ENCODE results near the gene UBQLN4. TPM values are rescaled to one million over a fixed set of nuclear protein-coding genes. Genes with fewer than 3 reads are reported as not detected.
A peak's percentile ranks its signal among the peaks of the same experiment; 100 is the strongest.

Gene UBQLN4
- 20.8 and 33.2 TPM in 2 replicates for total RNA-seq (2014; rRNA removed; shearing (Covaris generic))
- total RNA-seq (2022), result 37.1 and 40.3 TPM in 2 replicates
- Bru-seq, nascent RNA, result percentile 54 among the genes with signal in this experiment
- percentile 81 among the genes with signal in this experiment for BruChase-seq, experiment 1, labeled RNA remaining after a 6-hour chase
- BruChase-seq, experiment 2, labeled RNA remaining after a 2-hour chase, result percentile 73 among the genes with signal in this experiment
- long read RNA-seq, transcript UBQLN4-201 (11 exons, 3,576 nt), result major isoform, 60 of 91 reads
- long read RNA-seq, partial matches to known transcripts, result 11 of 91 reads
- long read RNA-seq, other reads (novel, unspliced or antisense), result 20 of 91 reads

DNA sequence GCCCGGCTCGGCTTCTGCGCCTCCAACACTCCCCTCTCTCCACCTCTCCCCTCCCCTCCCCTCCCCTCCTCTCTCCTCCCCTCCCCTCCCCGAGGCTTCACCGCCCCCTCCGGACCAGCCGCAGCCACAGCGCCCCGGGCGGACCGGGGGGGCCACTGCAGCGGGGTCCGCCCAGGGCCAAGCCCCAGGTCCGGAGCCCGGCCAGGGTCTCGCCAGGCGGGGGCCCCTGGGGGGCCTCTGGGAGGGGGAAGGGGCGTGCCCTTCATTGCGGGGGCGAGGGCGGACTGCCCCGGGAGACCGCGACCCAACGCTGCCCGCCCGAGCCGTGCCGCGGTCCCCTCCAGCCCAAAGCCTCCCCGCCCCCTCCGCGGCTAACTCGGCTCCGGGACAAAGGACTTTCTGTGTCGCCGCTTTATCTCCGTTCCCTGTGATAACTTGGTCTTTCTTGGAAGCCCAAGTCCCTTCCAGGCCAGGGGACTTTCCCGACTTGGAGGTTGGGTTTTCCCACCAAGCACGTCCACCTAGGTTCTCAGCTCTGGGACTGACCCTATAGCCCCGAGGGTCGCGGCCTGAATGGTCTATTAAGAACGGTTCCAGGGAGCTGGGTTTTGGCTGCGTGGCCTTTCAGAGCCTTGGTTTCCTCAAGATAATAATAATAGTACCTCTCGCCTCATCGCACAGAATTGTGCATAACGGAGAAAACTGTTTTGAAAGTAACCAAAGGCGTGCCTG, at the start of gene UBQLN4:
UBQLN4 (minus strand) TSS at position 31 of the 732 bp plus-strand sequence. CDS start 97 bp downstream, outside the sequence.
- H3K27ac ChIP-seq (ENCODE audit: low read depth, low read length, poor library complexity, severe bottlenecking), result peak within 1 kb of the TSS; percentile 86
- BruUV-seq (replicated peaks), result TSS peak; percentile 99
- no peaks in the 10 kb centered on the region for H3K9me3 ChIP-seq (ENCODE audit: low read length)
- peaks cover 21% of the 10 kb centered on the region for H3K4me1 ChIP-seq (ENCODE audit: insufficient read depth, low read length, poor library complexity, severe bottlenecking)
- intact Hi-C loops (cut with micrococcal nuclease; ENCODE audit: unreplicated experiment), result loop anchor here (2.0 kb wide), 2 partner anchors 33 to 119 kb away; partner anchors contain the start of genes KHDC4 and SSR2
- H3K36me3 ChIP-seq (ENCODE audit: insufficient read depth, low read length), result peaks cover 19% of the 10 kb centered on the region
- TF ChIP-seq, protein P1, sequence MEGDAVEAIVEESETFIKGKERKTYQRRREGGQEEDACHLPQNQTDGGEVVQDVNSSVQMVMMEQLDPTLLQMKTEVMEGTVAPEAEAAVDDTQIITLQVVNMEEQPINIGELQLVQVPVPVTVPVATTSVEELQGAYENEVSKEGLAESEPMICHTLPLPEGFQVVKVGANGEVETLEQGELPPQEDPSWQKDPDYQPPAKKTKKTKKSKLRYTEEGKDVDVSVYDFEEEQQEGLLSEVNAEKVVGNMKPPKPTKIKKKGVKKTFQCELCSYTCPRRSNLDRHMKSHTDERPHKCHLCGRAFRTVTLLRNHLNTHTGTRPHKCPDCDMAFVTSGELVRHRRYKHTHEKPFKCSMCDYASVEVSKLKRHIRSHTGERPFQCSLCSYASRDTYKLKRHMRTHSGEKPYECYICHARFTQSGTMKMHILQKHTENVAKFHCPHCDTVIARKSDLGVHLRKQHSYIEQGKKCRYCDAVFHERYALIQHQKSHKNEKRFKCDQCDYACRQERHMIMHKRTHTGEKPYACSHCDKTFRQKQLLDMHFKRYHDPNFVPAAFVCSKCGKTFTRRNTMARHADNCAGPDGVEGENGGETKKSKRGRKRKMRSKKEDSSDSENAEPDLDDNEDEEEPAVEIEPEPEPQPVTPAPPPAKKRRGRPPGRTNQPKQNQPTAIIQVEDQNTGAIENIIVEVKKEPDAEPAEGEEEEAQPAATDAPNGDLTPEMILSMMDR (conservative IDR thresholded peaks at IDR 0.05; ENCODE audit: low read length), result peak; percentile 63
- TF ChIP-seq EZH2phosphoT487 (IDR thresholded peaks at IDR 0.05; ENCODE audit: borderline replicate concordance, low read depth, low read length), result no peak
- peak within 1 kb of the TSS; percentile 95 for H3K4me2 ChIP-seq (ENCODE audit: low read length)
- CTCF ChIA-PET (ENCODE audit: unreplicated experiment), result interaction anchor here (0.6 kb wide), 3 partner anchors 9 to 64 kb away, joined by 5 to 7 read pairs (median 6); no protein-coding TSS in a partner anchor
- peak within 1 kb of the TSS; percentile 59 for H2AFZ ChIP-seq (ENCODE audit: low read length)
- H3K79me2 ChIP-seq (ENCODE audit: insufficient read depth, low read depth, low read length), result peaks cover 21% of the 10 kb centered on the region; the same call in 1 of the 2 replicates
- no peaks in the 10 kb centered on the region for H4K20me1 ChIP-seq (ENCODE audit: insufficient read depth, low read length)
- H3K4me3 ChIP-seq (ENCODE audit: low read depth, low read length, poor library complexity, severe bottlenecking), result peak within 1 kb of the TSS; percentile 81
- POLR2A ChIA-PET, result interaction anchor here (0.6 to 0.7 kb wide), 3 partner anchors 15 to 139 kb away, joined by 3 to 6 read pairs (median 6); no protein-coding TSS in a partner anchor
- no peaks in the 10 kb centered on the region for H3K9me2 ChIP-seq (ENCODE audit: insufficient read depth, low read length)
- peak; percentile 91 for DNase-seq (ENCODE audit: low spot score)

DNA sequence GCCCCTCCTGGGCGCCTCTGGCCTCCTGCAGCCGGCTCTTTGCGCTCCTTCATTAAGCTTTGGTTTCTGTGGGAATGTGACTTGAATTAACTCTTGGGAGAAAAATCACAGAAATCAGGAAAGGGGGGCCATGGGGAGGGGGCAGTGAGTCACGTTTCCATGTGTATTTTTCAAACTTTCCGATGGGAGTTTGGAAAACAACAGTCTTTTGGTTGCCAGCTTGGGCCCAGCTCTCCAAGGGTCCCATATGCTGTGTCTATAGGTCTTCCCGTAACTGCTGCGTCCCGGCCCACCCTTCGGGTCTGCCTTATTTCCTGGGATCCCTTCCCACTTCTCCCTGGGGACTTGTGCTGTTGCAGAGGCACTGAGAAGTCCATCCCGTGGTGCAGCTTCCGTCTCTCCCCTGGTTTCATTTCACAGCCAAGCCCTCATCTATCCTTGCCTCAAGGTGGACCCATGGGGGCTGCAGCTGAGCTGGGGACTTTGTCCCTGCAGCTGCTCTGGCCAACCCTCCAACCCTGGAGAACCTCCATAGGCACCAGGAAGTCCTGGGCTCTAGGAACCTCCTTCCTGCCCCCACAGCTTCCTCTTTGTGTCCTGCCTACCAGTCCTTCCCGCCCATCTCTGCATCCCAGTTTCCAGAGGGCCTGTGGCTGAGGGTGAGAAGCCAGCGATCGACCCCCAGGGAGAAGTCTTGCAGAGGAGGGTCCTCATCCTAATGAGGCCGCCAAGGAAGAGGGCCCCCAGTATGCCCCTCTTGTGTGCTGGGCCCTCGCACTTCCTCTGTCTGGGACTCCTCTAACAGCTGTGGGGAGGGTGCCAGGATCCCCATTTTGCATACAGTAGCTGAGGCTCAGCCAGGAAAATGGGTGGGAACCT, 49.3 kb upstream of the UBQLN4 start:
- Histone ChIP-seq H2AFZ (ENCODE audit: low read length) (no peak overlapping the region), H3K4me2 (ENCODE audit: low read length) (no peak overlapping the region), H3K4me1 (ENCODE audit: insufficient read depth, low read length, poor library complexity, severe bottlenecking) (peaks cover 11% of the 10 kb centered on the region), H4K20me1 (ENCODE audit: insufficient read depth, low read length) (no peaks in the 10 kb centered on the region), H3K27ac (ENCODE audit: low read depth, low read length, poor library complexity, severe bottlenecking) (no peak overlapping the region), H3K9me2 (ENCODE audit: insufficient read depth, low read length) (no peaks in the 10 kb centered on the region), H3K36me3 (ENCODE audit: insufficient read depth, low read length) (no peaks in the 10 kb centered on the region), H3K9me3 (ENCODE audit: low read length) (no peaks in the 10 kb centered on the region), H3K4me3 (ENCODE audit: low read depth, low read length, poor library complexity, severe bottlenecking) (no peak overlapping the region), H3K79me2 (ENCODE audit: insufficient read depth, low read depth, low read length) (no peaks in the 10 kb centered on the region)
- CTCF ChIA-PET (ENCODE audit: unreplicated experiment), result interaction anchor here (1.0 to 1.5 kb wide), 2 partner anchors 23 to 27 kb away, joined by 3 read pairs; no protein-coding TSS in a partner anchor
- no peak for DNase-seq (ENCODE audit: low spot score)
- TF ChIP-seq, protein P1 (conservative IDR thresholded peaks at IDR 0.05; ENCODE audit: low read length), result no peak
- no peak for TF ChIP-seq EZH2phosphoT487 (IDR thresholded peaks at IDR 0.05; ENCODE audit: borderline replicate concordance, low read depth, low read length)
- intact Hi-C loops (cut with micrococcal nuclease; ENCODE audit: unreplicated experiment), result no loop called here
- POLR2A ChIA-PET, result no interaction called here
- BruUV-seq (replicated peaks), result no TSS peak
